Nephron progenitor cell (in vitro differentiated cells): Measurements from ENCODE around the gene COA7.
"Not testable (repeated sequence)": the region's sequence is repeated elsewhere in the genome, so short reads cannot be mapped to it uniquely, and the experiment has no call there.

ENCODE experiments used
- DNase-seq: peaks from one replicate; pipeline ENCODE4 v3.0.0; 2021
- H3K27ac Mint-ChIP-seq: 2 replicates; pipeline ENCODE4 v1.8.0; 2021; ENCODE audit warnings: mild to moderate bottlenecking, moderate library complexity, mixed read lengths
- H3K27me3 Mint-ChIP-seq: 2 replicates; pipeline ENCODE4 v1.8.0; 2021; ENCODE audit warnings: mild to moderate bottlenecking, low read depth, mixed read lengths; ENCODE audit not compliant: poor library complexity
- H3K36me3 Mint-ChIP-seq: 2 replicates; pipeline ENCODE4 v1.8.0; 2021; ENCODE audit warnings: low read depth, mixed read lengths
- H3K4me1 Mint-ChIP-seq: 2 replicates; pipeline ENCODE4 v1.8.0; 2021; ENCODE audit warnings: mixed read lengths
- H3K4me3 Mint-ChIP-seq: 2 replicates; pipeline ENCODE4 v1.8.0; 2021; ENCODE audit warnings: mild to moderate bottlenecking, moderate library complexity, mixed read lengths
- H3K9me3 Mint-ChIP-seq: 2 replicates; pipeline ENCODE4 v1.8.0; 2021; ENCODE audit warnings: mild to moderate bottlenecking, moderate library complexity, mixed read lengths
- TF ChIP-seq, protein P1 (sequence below): fragments of 200-600 bp; sonication (generic); IDR thresholded peaks from 2 replicates; pipeline ENCODE4 v1.5.0; 2021; ENCODE audit warnings: antibody characterized with exemption

COA7 gene

DNA sequence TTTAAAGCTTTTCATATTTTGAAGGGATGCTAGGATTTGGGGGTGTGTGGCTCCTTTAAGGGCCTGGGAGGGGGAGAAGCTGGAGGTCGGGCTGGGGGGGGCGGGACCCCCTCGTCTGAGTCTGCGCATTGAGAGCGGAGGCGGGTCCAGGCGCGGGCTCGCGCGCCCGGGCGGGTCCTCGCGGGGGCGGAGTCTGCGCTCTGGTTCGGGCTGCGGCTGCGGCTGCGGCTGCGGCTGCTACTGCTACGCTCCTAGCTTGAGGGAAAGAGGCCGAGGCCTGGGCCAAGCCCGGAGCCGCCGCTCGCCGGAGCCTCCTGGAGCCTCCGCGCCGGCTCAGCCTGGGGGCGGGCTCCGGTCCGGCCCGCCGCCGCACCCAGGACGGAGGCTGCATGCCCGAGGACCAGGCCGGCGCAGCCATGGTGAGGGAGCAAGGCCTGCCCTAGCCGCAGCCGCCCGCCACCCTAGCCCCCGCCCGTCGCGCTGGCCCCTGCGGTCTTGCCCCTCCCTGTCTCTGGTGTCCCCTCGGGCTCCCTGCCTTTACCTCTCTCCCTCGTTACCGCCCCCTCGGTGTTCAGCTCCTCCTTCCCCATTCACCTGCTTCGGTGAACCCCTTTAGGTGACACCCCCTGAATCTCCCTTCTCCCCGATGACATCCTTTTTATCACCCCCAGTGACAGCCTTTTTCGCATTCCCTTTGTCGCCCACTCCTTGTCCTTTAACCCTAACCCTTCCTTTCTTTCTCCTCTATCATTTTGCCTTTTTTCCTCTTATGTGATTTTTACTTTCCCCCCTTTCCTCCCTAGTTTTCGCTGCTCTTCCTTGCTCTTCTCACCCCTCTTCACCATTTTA, 28.3 kb upstream of the COA7 start, which contains the start of gene ZYG11B:
ZYG11B (plus strand) TSS at position 189 of the 849 bp plus-strand sequence; CDS start at position 390, 201 bp downstream.
- Mint-ChIP-seq H3K4me1 (peaks cover 61% of the 10 kb centered on the region), H3K27ac (peak within 1 kb of the TSS; percentile 87), H3K9me3 (no peaks in the 10 kb centered on the region), H3K36me3 (peaks cover 15% of the 10 kb centered on the region), H3K27me3 (peaks cover 2% of the 10 kb centered on the region), H3K4me3 (peak within 1 kb of the TSS; percentile 98)
- DNase-seq, result peak; percentile 95
- TF ChIP-seq, protein P1, sequence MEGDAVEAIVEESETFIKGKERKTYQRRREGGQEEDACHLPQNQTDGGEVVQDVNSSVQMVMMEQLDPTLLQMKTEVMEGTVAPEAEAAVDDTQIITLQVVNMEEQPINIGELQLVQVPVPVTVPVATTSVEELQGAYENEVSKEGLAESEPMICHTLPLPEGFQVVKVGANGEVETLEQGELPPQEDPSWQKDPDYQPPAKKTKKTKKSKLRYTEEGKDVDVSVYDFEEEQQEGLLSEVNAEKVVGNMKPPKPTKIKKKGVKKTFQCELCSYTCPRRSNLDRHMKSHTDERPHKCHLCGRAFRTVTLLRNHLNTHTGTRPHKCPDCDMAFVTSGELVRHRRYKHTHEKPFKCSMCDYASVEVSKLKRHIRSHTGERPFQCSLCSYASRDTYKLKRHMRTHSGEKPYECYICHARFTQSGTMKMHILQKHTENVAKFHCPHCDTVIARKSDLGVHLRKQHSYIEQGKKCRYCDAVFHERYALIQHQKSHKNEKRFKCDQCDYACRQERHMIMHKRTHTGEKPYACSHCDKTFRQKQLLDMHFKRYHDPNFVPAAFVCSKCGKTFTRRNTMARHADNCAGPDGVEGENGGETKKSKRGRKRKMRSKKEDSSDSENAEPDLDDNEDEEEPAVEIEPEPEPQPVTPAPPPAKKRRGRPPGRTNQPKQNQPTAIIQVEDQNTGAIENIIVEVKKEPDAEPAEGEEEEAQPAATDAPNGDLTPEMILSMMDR, result no peak

DNA sequence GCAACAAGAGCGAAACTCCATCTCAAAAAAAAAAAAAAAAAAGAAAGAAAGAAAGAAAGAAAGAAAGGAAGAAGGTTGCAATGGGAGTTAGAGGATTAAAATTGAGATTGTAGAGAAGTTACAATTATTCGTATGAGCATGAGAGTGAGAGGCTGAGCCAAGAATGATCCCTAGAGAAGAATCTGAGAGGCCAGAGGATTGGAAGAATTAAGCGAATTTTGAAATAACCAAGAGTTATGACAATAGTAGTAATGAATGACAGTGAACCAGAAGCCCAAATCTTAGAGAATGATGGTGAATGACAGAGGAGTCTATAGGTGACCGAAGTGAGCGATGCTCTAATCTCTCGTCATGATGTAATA, 27.7 kb upstream of the COA7 start:
- TF ChIP-seq, protein P1, result no peak
- Mint-ChIP-seq H3K4me3 (peak overlapping the region; percentile 73), H3K27ac (no peak overlapping the region), H3K4me1 (peaks cover 60% of the 10 kb centered on the region), H3K27me3 (peaks cover 2% of the 10 kb centered on the region), H3K9me3 (no peaks in the 10 kb centered on the region), H3K36me3 (peaks cover 11% of the 10 kb centered on the region)
- DNase-seq, result no peak

DNA sequence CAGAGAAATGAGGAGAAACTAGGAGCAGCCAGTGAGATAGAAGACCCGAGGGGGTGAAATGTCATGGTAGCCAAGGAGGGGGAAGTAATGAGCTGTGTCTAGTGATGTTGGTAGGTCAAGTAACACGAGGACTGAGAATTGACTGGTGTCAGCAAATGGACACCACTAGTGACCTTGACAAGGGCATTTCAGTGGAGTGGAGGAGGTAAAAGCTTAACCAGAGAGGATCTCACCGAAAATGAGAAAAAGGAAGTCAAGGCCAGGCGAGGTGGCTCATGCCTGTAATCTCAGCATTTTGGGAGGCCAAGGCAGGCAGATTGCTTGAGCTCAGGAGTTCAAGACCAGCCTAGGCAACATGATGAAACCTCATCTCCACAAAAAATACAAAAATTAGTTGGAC, 25.1 kb upstream of the COA7 start:
- no peak overlapping the region for H3K4me3 Mint-ChIP-seq
- H3K9me3 Mint-ChIP-seq, result no peaks in the 10 kb centered on the region
- H3K4me1 Mint-ChIP-seq, result peaks cover 42% of the 10 kb centered on the region
- H3K36me3 Mint-ChIP-seq, result no peaks in the 10 kb centered on the region
- TF ChIP-seq, protein P1, result no peak
- H3K27ac Mint-ChIP-seq, result no peak overlapping the region
- DNase-seq, result no peak
- peaks cover 5% of the 10 kb centered on the region for H3K27me3 Mint-ChIP-seq

DNA sequence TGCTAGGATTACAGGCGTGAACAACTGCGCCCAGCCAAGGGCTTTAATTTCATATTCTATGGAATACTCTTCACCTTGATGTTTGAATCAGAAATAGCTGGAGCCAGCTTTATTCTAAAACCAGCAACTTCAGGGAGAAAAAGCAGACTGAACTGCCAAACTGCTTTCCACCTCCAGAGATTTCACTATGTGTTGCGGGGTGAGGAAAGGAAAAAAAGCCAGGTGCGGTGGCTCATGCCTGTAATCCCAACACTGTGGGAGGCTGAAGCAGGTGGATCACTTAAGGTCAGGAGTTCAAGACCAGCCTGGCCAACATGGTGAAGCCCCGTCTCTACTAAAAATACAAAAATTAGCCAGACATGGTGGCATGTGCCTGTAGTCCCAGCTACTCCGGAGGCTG, 17.1 kb upstream of the COA7 start:
- not testable (repeated sequence) for H3K4me3 Mint-ChIP-seq, H3K4me1 Mint-ChIP-seq, H3K9me3 Mint-ChIP-seq, H3K27ac Mint-ChIP-seq, DNase-seq, H3K36me3 Mint-ChIP-seq
- H3K27me3 Mint-ChIP-seq, result peaks cover 10% of the 10 kb centered on the region

DNA sequence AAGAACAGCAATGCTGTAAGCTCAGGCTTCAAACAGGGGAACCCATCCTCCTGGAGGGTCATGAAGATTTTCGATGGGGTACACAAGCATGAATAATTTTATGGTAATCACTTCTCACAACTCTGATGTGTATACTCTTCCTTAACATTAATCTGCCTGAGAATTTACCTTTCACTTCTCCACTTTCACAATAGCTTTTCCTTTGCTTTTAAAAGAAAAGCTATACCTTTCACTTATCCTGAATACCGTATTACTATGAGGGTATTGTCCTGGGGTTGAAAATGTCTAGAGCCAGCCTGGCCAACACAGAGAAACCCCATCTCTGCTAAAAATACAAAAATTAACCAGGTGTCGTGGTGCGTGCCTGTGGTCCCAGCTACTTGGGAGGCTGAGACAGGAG, 15.4 kb upstream of the COA7 start:
- Mint-ChIP-seq H3K27me3 (peaks cover 21% of the 10 kb centered on the region), H3K9me3 (no peaks in the 10 kb centered on the region), H3K27ac (no peak overlapping the region), H3K4me3 (no peak overlapping the region), H3K36me3 (no peaks in the 10 kb centered on the region), H3K4me1 (peaks cover 10% of the 10 kb centered on the region)
- TF ChIP-seq, protein P1, result no peak
- no peak for DNase-seq

DNA sequence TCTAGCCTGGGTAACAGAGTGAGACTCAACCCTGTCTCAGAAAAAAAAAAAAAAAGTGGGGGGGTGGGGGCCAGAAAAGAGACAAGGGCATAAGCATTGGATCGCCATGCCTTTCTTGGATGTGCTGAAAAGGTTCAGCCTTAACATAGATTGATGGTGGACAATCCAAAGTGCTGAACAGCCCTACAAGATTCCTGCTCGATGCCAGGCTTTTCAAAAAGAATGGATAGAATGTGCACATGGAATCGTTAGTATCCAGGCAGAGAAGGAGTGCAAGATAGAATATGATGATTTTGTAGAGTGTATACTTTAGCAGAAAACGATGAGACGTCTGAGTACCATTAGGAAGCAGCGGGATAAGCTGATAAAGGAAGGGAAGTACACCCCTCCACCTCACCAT, 10.9 kb upstream of the COA7 start:
- Mint-ChIP-seq H3K27me3 (peaks cover 29% of the 10 kb centered on the region), H3K9me3 (no peaks in the 10 kb centered on the region), H3K36me3 (no peaks in the 10 kb centered on the region), H3K4me3 (no peak overlapping the region), H3K4me1 (peaks cover 30% of the 10 kb centered on the region), H3K27ac (no peak overlapping the region)
- no peak for DNase-seq
- TF ChIP-seq, protein P1, result no peak
